Right lobe of liver (tissue), 6 donors: ENCODE measurements around the gene RXFP2. TPM values are rescaled to one million over a fixed set of nuclear protein-coding genes. Genes with fewer than 3 reads are reported as not detected.

ENCODE experiments used
- ATAC-seq, 4 donors: fragments of 200-7000 bp; cut with Tn5 transposase; one replicate each; pipeline ENCODE4 v1.9.1; 2020; ENCODE audit warnings: mild to moderate bottlenecking in 4 of 4, moderate library complexity in 4 of 4
- DNase-seq, 3 donors: peaks; one replicate each; pipeline ENCODE4 v3.0.0-alpha.2; 2020
- H3K27ac ChIP-seq, 3 donors: fragments of 200-600 bp; one replicate each; pipeline ENCODE4 v1.8.0; 2022
- H3K27me3 ChIP-seq, 2 donors: fragments of 200-600 bp; one replicate each; pipeline ENCODE4 v1.8.0; 2022
- H3K36me3 ChIP-seq, 4 donors: fragments of 200-600 bp; sonication (generic) in 1 of 4; one replicate each; pipeline versions ENCODE4 v1.5.1 to v1.8.0; 2017 to 2022; ENCODE audit warnings: control low read depth in 1 of 4
- H3K4me1 ChIP-seq, 4 donors: fragments of 200-600 bp; sonication (generic) in 1 of 4; one replicate each; pipeline versions ENCODE4 v1.5.1 to v1.8.0; 2017 to 2022; ENCODE audit warnings: control low read depth in 1 of 4
- H3K4me3 ChIP-seq, 3 donors: fragments of 200-600 bp; one replicate each; pipeline ENCODE4 v1.8.0; 2022
- H3K9me3 ChIP-seq, 4 donors: fragments of 200-600 bp; sonication (generic) in 1 of 4; one replicate each; pipeline versions ENCODE4 v1.5.1 to v1.8.0; 2017 to 2022; ENCODE audit warnings: control low read depth in 1 of 4
- POLR2A ChIP-seq: fragments of 450-650 bp; IDR thresholded peaks from one replicate; pipeline ENCODE4 v1.6.1; 2017; ENCODE audit warnings: antibody characterized with exemption, mild to moderate bottlenecking
- WGBS: methylation state at CpG from one replicate; pipeline ENCODE4 v1.1.6; 2018; ENCODE audit warnings: low coverage, low lambda C conversion rate; ENCODE audit not compliant: insufficient coverage; ENCODE audit errors: missing lambda C conversion rate; 5-methylcytosine and 5-hydroxymethylcytosine counted together
- intact Hi-C, 2 donors: fragments of 100-400 bp; cut with DNase I; formaldehyde crosslinking; loops; one replicate each; pipeline versions ENCODE4 v1.11.2 to v1.14.1; 2022
- total RNA-seq, 6 experiments: library from RNA; depleted of rRNA in 2 of 6; stranded (reverse); fragments of >200 nt in 2 of 6; fragmentation: NEBNext Ultra II Directional in 3 of 6; extraction: Animal tissue kit (Norgen Biotek cat#: 25700) in 3 of 6; gene quantifications; one replicate each; pipeline versions ENCODE4 v1.1.0 to v1.2.4, GENCODE V29; 2016 to 2023
- TF ChIP-seq, protein P1 (sequence below), 4 donors: fragments of 200-600 bp in 3 of 4; fragments of 450-650 bp in 1 of 4; IDR thresholded peaks; one replicate each; pipeline versions ENCODE4 v1.5.1 to v1.8.0; 2016 to 2022; ENCODE audit warnings: antibody characterized with exemption in 4 of 4, mild to moderate bottlenecking in 2 of 4
- donor health status: DM: no; HTN: yes; CAD: no.
- donor health status: DM: no; HTN: no; CAD: no.
- donor health status: DM: no; HTN: no; CAD: no.
- donor health status: DM: no; HTN: yes; CAD: no.
- donor health status: DM: no; HTN: yes; CAD: no.

RXFP2 gene
- total RNA-seq, 6 experiments from 2014 or later = not detected

DNA sequence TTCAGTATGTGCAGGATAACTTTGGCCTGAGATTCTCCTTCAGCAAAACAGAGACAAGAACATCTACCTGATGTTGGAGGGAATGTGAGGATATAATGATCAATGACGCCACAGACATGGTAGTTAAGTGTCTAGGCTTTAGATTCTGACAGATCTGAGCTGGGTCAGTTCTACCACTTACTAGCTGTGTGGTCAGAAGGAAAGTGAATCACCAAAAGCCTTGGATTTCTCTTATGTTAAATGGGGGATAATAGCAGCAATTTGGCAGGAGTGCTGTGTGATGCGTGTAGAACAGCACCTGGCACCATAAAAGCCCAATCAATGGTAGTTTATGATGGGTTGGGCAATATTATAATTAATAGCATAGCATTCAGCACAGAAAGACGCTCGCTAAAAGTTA is 41.7 kb downstream of the RXFP2 start:
- Histone ChIP-seq H3K27ac (no peak overlapping the region), H3K27me3 (no peaks in the 10 kb centered on the region), H3K4me3 (no peak overlapping the region), H3K4me1 (no peaks in the 10 kb centered on the region), H3K36me3 (no peaks in the 10 kb centered on the region), H3K9me3 (no peaks in the 10 kb centered on the region)
- DNase-seq (no peak), ATAC-seq (no peak)
- intact Hi-C loops = no loop called here
- 41% methylated on average over 4 of the region's 4 CpGs for WGBS
- TF ChIP-seq POLR2A = no peak
- TF ChIP-seq, protein P1, sequence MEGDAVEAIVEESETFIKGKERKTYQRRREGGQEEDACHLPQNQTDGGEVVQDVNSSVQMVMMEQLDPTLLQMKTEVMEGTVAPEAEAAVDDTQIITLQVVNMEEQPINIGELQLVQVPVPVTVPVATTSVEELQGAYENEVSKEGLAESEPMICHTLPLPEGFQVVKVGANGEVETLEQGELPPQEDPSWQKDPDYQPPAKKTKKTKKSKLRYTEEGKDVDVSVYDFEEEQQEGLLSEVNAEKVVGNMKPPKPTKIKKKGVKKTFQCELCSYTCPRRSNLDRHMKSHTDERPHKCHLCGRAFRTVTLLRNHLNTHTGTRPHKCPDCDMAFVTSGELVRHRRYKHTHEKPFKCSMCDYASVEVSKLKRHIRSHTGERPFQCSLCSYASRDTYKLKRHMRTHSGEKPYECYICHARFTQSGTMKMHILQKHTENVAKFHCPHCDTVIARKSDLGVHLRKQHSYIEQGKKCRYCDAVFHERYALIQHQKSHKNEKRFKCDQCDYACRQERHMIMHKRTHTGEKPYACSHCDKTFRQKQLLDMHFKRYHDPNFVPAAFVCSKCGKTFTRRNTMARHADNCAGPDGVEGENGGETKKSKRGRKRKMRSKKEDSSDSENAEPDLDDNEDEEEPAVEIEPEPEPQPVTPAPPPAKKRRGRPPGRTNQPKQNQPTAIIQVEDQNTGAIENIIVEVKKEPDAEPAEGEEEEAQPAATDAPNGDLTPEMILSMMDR (IDR thresholded peaks at IDR 0.05) = no peak

DNA sequence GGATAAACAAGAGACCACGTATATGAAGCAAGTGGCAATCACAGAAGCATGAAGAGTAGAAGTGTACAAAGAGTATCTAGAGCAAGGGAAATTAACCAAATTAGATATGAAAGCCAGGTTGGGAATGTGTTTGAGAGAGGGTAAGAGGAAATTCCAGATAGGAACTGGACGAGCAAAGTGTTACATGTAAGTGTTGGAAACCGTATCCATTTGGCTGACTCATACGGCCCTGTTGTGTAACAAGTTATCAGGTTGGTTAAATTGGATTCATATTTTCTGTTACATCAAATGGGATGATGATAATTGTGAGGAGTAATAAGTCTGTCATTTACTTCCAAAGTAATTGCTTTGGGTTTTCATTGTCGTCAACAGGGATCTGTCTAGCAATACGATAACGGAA is 46.7 kb downstream of the RXFP2 start:
- Histone ChIP-seq H3K36me3 (no peaks in the 10 kb centered on the region), H3K4me1 (no peaks in the 10 kb centered on the region), H3K9me3 (no peaks in the 10 kb centered on the region), H3K27ac (no peak overlapping the region), H3K27me3 (no peaks in the 10 kb centered on the region), H3K4me3 (no peak overlapping the region)
- 56% methylated on average over 7 of the region's 7 CpGs for WGBS
- DNase-seq (no peak), ATAC-seq (no peak)
- TF ChIP-seq, protein P1 (IDR thresholded peaks at IDR 0.05) = no peak
- no peak for TF ChIP-seq POLR2A
- intact Hi-C loops = no loop called here

DNA sequence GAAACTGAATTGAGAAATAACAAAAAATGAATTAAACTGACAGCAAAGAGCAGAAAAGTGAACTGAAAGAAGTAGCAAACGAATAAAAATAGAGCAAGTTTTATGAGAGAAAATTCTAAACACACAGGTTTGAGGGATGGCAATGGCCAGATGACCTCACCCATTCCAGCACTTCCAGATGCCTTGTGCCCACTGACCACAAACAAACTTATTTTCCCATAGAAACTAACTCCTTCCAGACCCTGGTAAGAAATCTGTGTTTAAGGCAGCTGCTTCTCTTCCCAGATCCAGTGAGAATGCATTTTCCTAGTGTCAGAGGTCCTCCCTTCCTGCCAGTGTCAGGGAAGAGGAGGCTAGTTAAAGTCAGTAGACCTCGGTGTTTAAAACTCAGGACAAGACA is 51.7 kb downstream of the RXFP2 start:
- Histone ChIP-seq H3K36me3 (no peaks in the 10 kb centered on the region), H3K27ac (no peak overlapping the region), H3K27me3 (no peaks in the 10 kb centered on the region), H3K4me1 (no peaks in the 10 kb centered on the region), H3K9me3 (no peaks in the 10 kb centered on the region), H3K4me3 (no peak overlapping the region)
- whole genome bisulfite sequencing = 19% methylated on average over 2 of the region's 2 CpGs
- no peak for ATAC-seq
- DNase-seq = no peak
- TF ChIP-seq, protein P1 (IDR thresholded peaks at IDR 0.05) = no peak
- no peak for TF ChIP-seq POLR2A
- intact Hi-C loops = no loop called here

DNA sequence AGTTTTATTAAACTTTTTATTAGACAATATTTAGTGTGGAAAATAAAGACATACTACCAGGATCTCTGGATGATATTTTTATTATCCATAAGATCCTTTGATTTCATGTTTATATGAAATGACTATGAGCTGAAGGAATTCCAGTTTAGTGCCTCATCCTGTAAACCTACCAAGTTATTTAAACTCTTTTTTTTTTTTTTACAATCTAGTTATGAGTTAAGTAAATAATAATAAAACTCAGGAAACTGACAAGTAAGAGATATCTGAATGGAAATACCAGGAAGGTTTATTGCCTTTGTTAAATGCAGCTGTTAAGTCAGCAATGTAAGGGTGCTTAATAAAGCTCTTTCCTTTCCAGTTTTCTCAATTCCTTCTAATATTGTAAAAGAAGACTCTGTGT is 53.9 kb downstream of the RXFP2 start:
- intact Hi-C loops = no loop called here
- no peaks in the 10 kb centered on the region for H3K4me1 ChIP-seq
- ATAC-seq = no peak
- H3K4me3 ChIP-seq = no peak overlapping the region
- no peaks in the 10 kb centered on the region for H3K27me3 ChIP-seq
- H3K36me3 ChIP-seq = no peaks in the 10 kb centered on the region
- DNase-seq = no peak
- no peak overlapping the region for H3K27ac ChIP-seq
- no peak for TF ChIP-seq POLR2A
- TF ChIP-seq, protein P1 (IDR thresholded peaks at IDR 0.05) = no peak
- no peaks in the 10 kb centered on the region for H3K9me3 ChIP-seq

DNA sequence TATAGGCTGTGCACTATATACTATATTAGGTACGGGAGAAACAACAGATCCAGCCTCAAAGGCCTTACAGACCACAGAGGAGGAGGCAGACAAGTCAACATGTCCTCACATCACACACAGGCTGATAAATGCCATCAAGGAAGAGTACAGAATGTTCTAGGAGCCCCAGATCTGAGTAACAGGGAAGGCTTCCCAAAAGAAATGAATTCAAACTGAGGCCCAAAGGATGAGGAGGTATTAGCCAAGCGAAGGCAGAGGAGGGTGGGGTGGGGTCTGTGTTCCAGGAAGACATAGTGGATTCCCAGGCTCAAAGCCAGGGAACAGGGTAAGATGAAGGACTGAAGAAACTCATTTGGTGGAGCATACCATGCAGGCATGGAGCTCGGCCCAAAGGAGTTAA is 55.1 kb downstream of the RXFP2 start:
- intact Hi-C loops = no loop called here
- Histone ChIP-seq H3K9me3 (no peaks in the 10 kb centered on the region), H3K27ac (no peak overlapping the region), H3K4me3 (no peak overlapping the region), H3K4me1 (no peaks in the 10 kb centered on the region), H3K36me3 (no peaks in the 10 kb centered on the region), H3K27me3 (no peaks in the 10 kb centered on the region)
- ATAC-seq = no peak
- TF ChIP-seq, protein P1 (IDR thresholded peaks at IDR 0.05) = no peak
- TF ChIP-seq POLR2A = no peak
- 97% methylated on average over 3 of the region's 3 CpGs for WGBS
- DNase-seq = no peak
